KMS-11 (cell line): ENCODE results near the gene HNRNPAB.
"Not testable (repeated sequence)": the region's sequence is repeated elsewhere in the genome, so short reads cannot be mapped to it uniquely, and the experiment has no call there.

Source experiments
- H2AFZ ChIP-seq: fragments of 200-600 bp; sonication (generic); 2 replicates; pipeline ENCODE4 v1.6.1; 2016; ENCODE audit warnings: antibody characterized with exemption, mixed run types, low read depth
- H3K27ac ChIP-seq: fragments of 200-600 bp; sonication (generic); 2 replicates; pipeline ENCODE4 v1.6.1; 2016; ENCODE audit warnings: mild to moderate bottlenecking, mixed run types
- H3K27me3 ChIP-seq: fragments of 200-600 bp; sonication (generic); 2 replicates; pipeline ENCODE4 v1.6.1; 2017; ENCODE audit warnings: mild to moderate bottlenecking, low read depth, mixed run types, moderate library complexity; ENCODE audit not compliant: insufficient read depth
- H3K36me3 ChIP-seq: fragments of 200-600 bp; sonication (generic); 2 replicates; pipeline ENCODE4 v1.6.1; 2017; ENCODE audit warnings: mild to moderate bottlenecking, mixed run types; ENCODE audit not compliant: insufficient read depth
- H3K4me1 ChIP-seq: fragments of 200-600 bp; sonication (generic); 2 replicates; pipeline ENCODE4 v1.6.1; 2016; ENCODE audit warnings: mild to moderate bottlenecking, low read depth, mixed run types; ENCODE audit not compliant: poor library complexity, severe bottlenecking
- H3K4me2 ChIP-seq: fragments of 200-600 bp; sonication (generic); 2 replicates; pipeline ENCODE4 v1.7.0; 2016; ENCODE audit warnings: mild to moderate bottlenecking, mixed run types
- H3K4me3 ChIP-seq: fragments of 200-600 bp; sonication (generic); IDR thresholded peaks from 2 replicates; pipeline ENCODE4 v1.6.1; 2017; ENCODE audit warnings: low read depth, low read length, mixed read lengths; ENCODE audit not compliant: insufficient read depth
- H3K79me2 ChIP-seq: fragments of 200-600 bp; sonication (generic); 2 replicates; pipeline ENCODE4 v1.6.1; 2016; ENCODE audit warnings: low read depth, mixed run types; ENCODE audit not compliant: insufficient read depth
- H3K9ac ChIP-seq: fragments of 200-600 bp; sonication (generic); 2 replicates; pipeline ENCODE4 v1.6.1; 2016; ENCODE audit warnings: mild to moderate bottlenecking, mixed run types
- H4K20me1 ChIP-seq: fragments of 200-600 bp; sonication (generic); 2 replicates; pipeline ENCODE4 v1.6.1; 2016; ENCODE audit warnings: mild to moderate bottlenecking, mixed run types; ENCODE audit not compliant: insufficient read depth
- CTCF ChIP-seq: fragments of 200-600 bp; sonication (generic); conservative IDR thresholded peaks from 2 replicates; pipeline ENCODE4 v1.6.1; 2017; ENCODE audit warnings: low read depth, mild to moderate bottlenecking, antibody characterized with exemption, low read length, moderate library complexity, mixed read lengths

HNRNPAB gene

DNA sequence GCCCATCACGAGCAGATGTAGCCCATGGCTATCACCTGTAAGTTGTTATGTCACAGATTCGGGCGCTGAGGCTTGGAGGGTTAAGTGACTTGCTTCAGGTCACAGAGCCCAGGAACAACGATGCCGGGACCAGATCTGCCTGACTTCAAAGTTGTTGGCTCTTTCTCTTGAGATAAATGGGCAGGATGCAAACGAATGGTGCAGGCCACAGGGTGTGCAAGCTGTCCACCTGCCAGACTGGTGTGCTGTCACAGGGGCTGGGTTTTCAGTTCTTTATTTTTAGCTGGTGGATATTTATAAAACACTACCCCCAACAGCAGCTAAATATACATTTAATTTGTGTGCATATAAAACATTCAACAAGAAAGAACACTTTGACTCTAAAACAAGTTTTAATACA lies 45.9 kb downstream of the HNRNPAB start:
- no peaks in the 10 kb centered on the region for H3K79me2 ChIP-seq
- no peaks in the 10 kb centered on the region for H4K20me1 ChIP-seq
- H3K4me3 ChIP-seq: no peak overlapping the region
- no peak overlapping the region for H3K4me2 ChIP-seq
- no peaks in the 10 kb centered on the region; the same call in 1 of the 2 replicates for H3K27me3 ChIP-seq
- TF ChIP-seq CTCF: no peak
- no peaks in the 10 kb centered on the region for H3K4me1 ChIP-seq
- H3K27ac ChIP-seq: no peak overlapping the region
- H2AFZ ChIP-seq: no peak overlapping the region
- H3K9ac ChIP-seq: no peak overlapping the region
- H3K36me3 ChIP-seq: no peaks in the 10 kb centered on the region

- no peak overlapping the region for H3K4me3 ChIP-seq
- no peak overlapping the region for H3K27ac ChIP-seq
- TF ChIP-seq CTCF: no peak
- H3K36me3 ChIP-seq: no peaks in the 10 kb centered on the region
- H3K4me1 ChIP-seq: no peaks in the 10 kb centered on the region
- H4K20me1 ChIP-seq: no peaks in the 10 kb centered on the region
- H2AFZ ChIP-seq: no peak overlapping the region; the same call in 1 of the 2 replicates
- H3K9ac ChIP-seq: no peak overlapping the region
- no peaks in the 10 kb centered on the region; the same call in 1 of the 2 replicates for H3K27me3 ChIP-seq
- H3K4me2 ChIP-seq: no peak overlapping the region
- H3K79me2 ChIP-seq: no peaks in the 10 kb centered on the region
Measured at GRCh38 chr5:178252258-178252657, 47.9 kb downstream of the HNRNPAB start.

DNA sequence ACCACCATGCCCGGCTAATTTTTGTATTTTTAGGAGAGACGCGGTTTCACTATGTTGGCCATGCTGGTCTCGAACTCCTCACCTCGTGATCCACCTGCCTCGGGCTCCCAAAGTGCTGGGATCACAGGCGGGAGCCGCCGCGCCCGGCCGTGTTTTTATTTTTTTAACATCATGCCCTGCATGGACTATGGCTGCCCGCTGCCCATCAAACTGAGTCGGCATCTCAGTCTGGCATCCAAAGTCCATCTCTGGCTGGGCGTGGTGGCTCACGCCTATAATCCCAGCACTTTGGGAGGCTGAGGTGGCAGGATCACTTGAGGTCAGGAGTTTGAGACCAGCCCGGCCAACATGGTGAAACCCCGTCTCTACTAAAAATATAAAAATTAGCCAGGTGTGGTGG lies 49.3 kb downstream of the HNRNPAB start:
- not testable (repeated sequence) for H3K79me2 ChIP-seq, H3K9ac ChIP-seq, H3K4me2 ChIP-seq, H3K36me3 ChIP-seq, H3K27ac ChIP-seq, H3K27me3 ChIP-seq, H3K4me3 ChIP-seq, H3K4me1 ChIP-seq, H4K20me1 ChIP-seq, H2AFZ ChIP-seq

GRCh38 chr5:178256746-178257145 lies 52.4 kb downstream of the HNRNPAB start:
- Histone ChIP-seq H2AFZ (no peak overlapping the region), H3K27me3 (no peaks in the 10 kb centered on the region; the same call in 1 of the 2 replicates), H4K20me1 (no peaks in the 10 kb centered on the region), H3K36me3 (no peaks in the 10 kb centered on the region), H3K4me3 (no peak overlapping the region), H3K27ac (no peak overlapping the region), H3K4me2 (no peak overlapping the region), H3K9ac (no peak overlapping the region), H3K4me1 (no peaks in the 10 kb centered on the region), H3K79me2 (no peaks in the 10 kb centered on the region)
- no peak for TF ChIP-seq CTCF

- H3K9ac ChIP-seq: no peak overlapping the region
- H3K4me2 ChIP-seq: no peak overlapping the region
- H3K79me2 ChIP-seq: no peaks in the 10 kb centered on the region
- no peaks in the 10 kb centered on the region; the same call in 1 of the 2 replicates for H3K27me3 ChIP-seq
- no peak overlapping the region for H3K27ac ChIP-seq
- H3K4me1 ChIP-seq: no peaks in the 10 kb centered on the region
- no peak for TF ChIP-seq CTCF
- H4K20me1 ChIP-seq: no peaks in the 10 kb centered on the region
- no peak overlapping the region for H2AFZ ChIP-seq
- H3K4me3 ChIP-seq: no peak overlapping the region
- no peaks in the 10 kb centered on the region for H3K36me3 ChIP-seq
Measured at GRCh38 chr5:178257650-178258049, 53.3 kb downstream of the HNRNPAB start.
